Mesendoderm (in vitro differentiated cells): ENCODE results near the gene PSME3.
"Not testable (repeated sequence)": the region's sequence is repeated elsewhere in the genome, so short reads cannot be mapped to it uniquely, and the experiment has no call there.

Experiments
- DNase-seq: peaks from one replicate; pipeline ENCODE4 v3.0.0; 2013
- H2AK5ac ChIP-seq: 2 replicates; pipeline ENCODE4 v1.6.1; 2013; ENCODE audit warnings: low read length, inconsistent platforms
- H2BK120ac ChIP-seq: 2 replicates; pipeline ENCODE4 v1.6.1; 2013; ENCODE audit warnings: low read depth, mild to moderate bottlenecking, low read length, moderate library complexity, mixed read lengths
- H2BK15ac ChIP-seq: replicated peaks from 2 replicates; pipeline ENCODE4 v1.6.1; 2013; ENCODE audit warnings: low read depth, mild to moderate bottlenecking, moderate library complexity
- H2BK5ac ChIP-seq: 2 replicates; pipeline ENCODE4 v1.6.1; 2013; ENCODE audit warnings: low read length, inconsistent platforms
- H3K18ac ChIP-seq: 2 replicates; pipeline ENCODE4 v1.6.1; 2013; ENCODE audit warnings: mild to moderate bottlenecking, low read length, mixed read lengths
- H3K23ac ChIP-seq: one replicate; pipeline ENCODE4 v1.6.1; 2013; ENCODE audit warnings: low read length
- H3K27ac ChIP-seq: 2 replicates; pipeline ENCODE4 v1.5.1; 2013; ENCODE audit warnings: low read depth, mild to moderate bottlenecking, inconsistent platforms, low read length, moderate library complexity
- H3K27me3 ChIP-seq: 2 replicates; pipeline ENCODE4 v1.6.1; 2013; ENCODE audit warnings: low read length, control low read depth, mild to moderate bottlenecking, inconsistent platforms; ENCODE audit not compliant: insufficient read depth, poor library complexity
- H3K36me3 ChIP-seq: 2 replicates; pipeline ENCODE4 v1.6.1; 2013; ENCODE audit warnings: low read length, inconsistent platforms; ENCODE audit not compliant: control insufficient read depth, insufficient read depth
- H3K4ac ChIP-seq: one replicate; pipeline ENCODE4 v1.6.1; 2013; ENCODE audit warnings: low read depth, mild to moderate bottlenecking, low read length, moderate library complexity
- H3K4me1 ChIP-seq: 2 replicates; pipeline ENCODE4 v1.6.1; 2013; ENCODE audit warnings: low read depth, low read length, inconsistent platforms; ENCODE audit not compliant: control insufficient read depth
- H3K4me2 ChIP-seq: 2 replicates; pipeline ENCODE4 v1.6.1; 2013; ENCODE audit warnings: low read length
- H3K4me3 ChIP-seq: 2 replicates; pipeline ENCODE4 v1.5.1; 2013; ENCODE audit warnings: mild to moderate bottlenecking, low read length
- H3K56ac ChIP-seq: one replicate; pipeline ENCODE4 v1.6.1; 2013; ENCODE audit warnings: low read length
- H3K79me1 ChIP-seq: 2 replicates; pipeline ENCODE4 v1.6.1; 2013; ENCODE audit warnings: low read length, inconsistent platforms
- H3K79me2 ChIP-seq: 2 replicates; pipeline ENCODE4 v1.6.1; 2013; ENCODE audit warnings: mild to moderate bottlenecking, low read length; ENCODE audit not compliant: control insufficient read depth, insufficient read depth
- H3K9ac ChIP-seq: 2 replicates; pipeline ENCODE4 v1.6.1; 2013; ENCODE audit warnings: low read length, inconsistent platforms
- H4K5ac ChIP-seq: one replicate; pipeline ENCODE4 v1.6.1; 2013; ENCODE audit warnings: low read length
- H4K8ac ChIP-seq: one replicate; pipeline ENCODE4 v1.6.1; 2013; ENCODE audit warnings: low read depth, mild to moderate bottlenecking, control low read depth, low read length, moderate library complexity
- WGBS: extraction: QIAGEN DNeasy Blood & Tissue Kit; methylation state at CpG from one replicate; pipeline ENCODE4 v1.1.7; 2013; ENCODE audit warnings: low lambda C conversion rate, missing lambda C conversion rate; ENCODE audit not compliant: insufficient coverage; ENCODE audit errors: extremely low coverage; 5-methylcytosine and 5-hydroxymethylcytosine counted together

The PSME3 gene

GRCh38 chr17:42856516-42856915, 23.3 kb downstream of the PSME3 start:
- H3K79me1 ChIP-seq, H3K56ac ChIP-seq, H3K79me2 ChIP-seq, H4K5ac ChIP-seq, H3K4ac ChIP-seq, H4K8ac ChIP-seq, H3K4me2 ChIP-seq, H3K9ac ChIP-seq, H3K27me3 ChIP-seq, H3K23ac ChIP-seq, DNase-seq, H3K4me3 ChIP-seq, H2BK15ac ChIP-seq, H2BK120ac ChIP-seq, H3K36me3 ChIP-seq, H3K4me1 ChIP-seq, H3K18ac ChIP-seq, H3K27ac ChIP-seq, H2BK5ac ChIP-seq, H2AK5ac ChIP-seq: not testable (repeated sequence)
- no CpG with 5 or more reads among the region's 8 CpGs for WGBS

GRCh38 chr17:42857389-42857788, 24.2 kb downstream of the PSME3 start:
- no peak overlapping the region for H4K8ac ChIP-seq
- H3K9ac ChIP-seq: no peak overlapping the region
- H3K79me1 ChIP-seq: no peaks in the 10 kb centered on the region
- H3K79me2 ChIP-seq: no peaks in the 10 kb centered on the region
- H3K27ac ChIP-seq: no peak overlapping the region
- H3K27me3 ChIP-seq: no peaks in the 10 kb centered on the region
- no peak for DNase-seq
- H4K5ac ChIP-seq: no peak overlapping the region
- no peaks in the 10 kb centered on the region for H3K36me3 ChIP-seq
- no peak overlapping the region for H3K56ac ChIP-seq
- H2BK120ac ChIP-seq: no peak overlapping the region
- no peak overlapping the region for H2BK5ac ChIP-seq
- no peak overlapping the region for H3K18ac ChIP-seq
- H3K23ac ChIP-seq: no peak overlapping the region
- no peak overlapping the region for H2BK15ac ChIP-seq
- WGBS: no CpG with 5 or more reads among the region's 1 CpG
- H3K4me3 ChIP-seq: no peak overlapping the region
- H3K4me1 ChIP-seq: no peaks in the 10 kb centered on the region
- no peak overlapping the region for H3K4ac ChIP-seq
- H2AK5ac ChIP-seq: no peak overlapping the region
- H3K4me2 ChIP-seq: no peak overlapping the region

GRCh38 chr17:42865638-42866094, 32.5 kb downstream of the PSME3 start:
- Histone ChIP-seq H4K5ac (no peak overlapping the region), H3K79me2 (no peaks in the 10 kb centered on the region), H3K27ac (no peak overlapping the region), H3K36me3 (no peaks in the 10 kb centered on the region), H2BK15ac (no peak overlapping the region), H3K18ac (no peak overlapping the region), H2BK120ac (no peak overlapping the region), H3K56ac (no peak overlapping the region), H4K8ac (no peak overlapping the region), H3K4me2 (no peak overlapping the region), H3K4ac (no peak overlapping the region), H2BK5ac (no peak overlapping the region), H3K4me1 (no peaks in the 10 kb centered on the region), H3K9ac (no peak overlapping the region), H3K4me3 (no peak overlapping the region), H2AK5ac (no peak overlapping the region), H3K23ac (no peak overlapping the region), H3K27me3 (no peaks in the 10 kb centered on the region), H3K79me1 (no peaks in the 10 kb centered on the region)
- no CpG with 5 or more reads among the region's 7 CpGs for WGBS
- no peak for DNase-seq

- no peaks in the 10 kb centered on the region for H3K27me3 ChIP-seq
- no peak overlapping the region for H3K4me3 ChIP-seq
- H3K36me3 ChIP-seq: no peaks in the 10 kb centered on the region
- no peak overlapping the region for H4K8ac ChIP-seq
- no peak overlapping the region for H3K9ac ChIP-seq
- no peaks in the 10 kb centered on the region for H3K79me1 ChIP-seq
- H3K4ac ChIP-seq: no peak overlapping the region
- DNase-seq: no peak
- no peaks in the 10 kb centered on the region for H3K4me1 ChIP-seq
- H2AK5ac ChIP-seq: no peak overlapping the region
- H3K56ac ChIP-seq: no peak overlapping the region
- H2BK120ac ChIP-seq: no peak overlapping the region
- H2BK5ac ChIP-seq: no peak overlapping the region
- no peak overlapping the region for H3K27ac ChIP-seq
- WGBS: no CpG with 5 or more reads among the region's 4 CpGs
- H4K5ac ChIP-seq: no peak overlapping the region
- no peak overlapping the region for H3K23ac ChIP-seq
- no peak overlapping the region for H3K18ac ChIP-seq
- no peaks in the 10 kb centered on the region for H3K79me2 ChIP-seq
- H3K4me2 ChIP-seq: no peak overlapping the region
- no peak overlapping the region for H2BK15ac ChIP-seq
Measured at GRCh38 chr17:42866216-42866615, 33.0 kb downstream of the PSME3 start.

- WGBS: no CpG with 5 or more reads among the region's 12 CpGs
- Histone ChIP-seq H2BK120ac (no peak overlapping the region), H3K9ac (no peak overlapping the region), H3K56ac (no peak overlapping the region), H2AK5ac (no peak overlapping the region), H2BK15ac (no peak overlapping the region), H3K79me1 (no peaks in the 10 kb centered on the region), H3K23ac (no peak overlapping the region), H3K18ac (no peak overlapping the region), H3K4me3 (no peak overlapping the region), H3K4me2 (no peak overlapping the region), H2BK5ac (no peak overlapping the region), H3K4ac (no peak overlapping the region), H3K27me3 (no peaks in the 10 kb centered on the region), H3K79me2 (no peaks in the 10 kb centered on the region), H3K36me3 (no peaks in the 10 kb centered on the region), H3K4me1 (no peaks in the 10 kb centered on the region), H4K8ac (no peak overlapping the region), H4K5ac (no peak overlapping the region), H3K27ac (no peak overlapping the region)
- no peak for DNase-seq
Measured at GRCh38 chr17:42866631-42867575, 33.7 kb downstream of the PSME3 start.
